LNCAP (cell line): Measurements from ENCODE around the gene NTRK1.

Experiments used
- CTCF ChIP-seq: fragments of 450-650 bp; IDR thresholded peaks from 2 replicates; pipeline ENCODE4 v1.5.1; 2017; ENCODE audit warnings: mild to moderate bottlenecking

The NTRK1 gene

GRCh38 chr1:156860113-156860627 is 495 bp upstream of the NTRK1 start:
- peak; percentile 96 for TF ChIP-seq CTCF

- TF ChIP-seq CTCF = no peak
Measured at GRCh38 chr1:156862584-156862983, 1.9 kb downstream of the NTRK1 start.

- TF ChIP-seq CTCF = no peak
Measured at GRCh38 chr1:156862997-156863599, 2.4 kb downstream of the NTRK1 start.

- TF ChIP-seq CTCF = no peak
Measured at GRCh38 chr1:156863631-156864030, 3.0 kb downstream of the NTRK1 start.

GRCh38 chr1:156864796-156865195 is 4.1 kb downstream of the NTRK1 start:
- no peak for TF ChIP-seq CTCF

- TF ChIP-seq CTCF = no peak
Measured at GRCh38 chr1:156865258-156865657, 4.6 kb downstream of the NTRK1 start.

GRCh38 chr1:156865865-156866248 is 5.2 kb downstream of the NTRK1 start:
- no peak for TF ChIP-seq CTCF
